OCI-LY1 (cell line): ENCODE results near the gene EPHA8.

Experiments used
- H2AFZ ChIP-seq: fragments of 200-600 bp; sonication (generic), shearing (Covaris generic); 2 replicates; pipeline ENCODE4 v1.6.0; 2014; ENCODE audit warnings: antibody characterized with exemption, mild to moderate bottlenecking, low read length
- H3F3A ChIP-seq: fragments of 200-600 bp; sonication (generic), shearing (Covaris generic); 2 replicates; pipeline ENCODE4 v1.6.0; 2014; ENCODE audit warnings: mild to moderate bottlenecking, antibody characterized with exemption, low read length, moderate library complexity; ENCODE audit not compliant: insufficient read depth
- H3K27ac ChIP-seq: fragments of 200-600 bp; sonication (generic); 2 replicates; pipeline ENCODE4 v1.5.1; 2014; ENCODE audit warnings: low read length, mixed run types, mild to moderate bottlenecking, low read depth; ENCODE audit not compliant: poor library complexity, severe bottlenecking
- H3K27me3 ChIP-seq: fragments of 200-600 bp; sonication (generic); 2 replicates; pipeline ENCODE4 v1.6.0; 2014; ENCODE audit warnings: antibody characterized with exemption, mild to moderate bottlenecking, low read length, moderate library complexity; ENCODE audit not compliant: insufficient read depth
- H3K36me3 ChIP-seq: fragments of 200-600 bp; sonication (generic); 2 replicates; pipeline ENCODE4 v1.6.1; 2014; ENCODE audit warnings: mild to moderate bottlenecking, antibody characterized with exemption, low read length, moderate library complexity, mixed read lengths; ENCODE audit not compliant: insufficient read depth
- H3K4me1 ChIP-seq: fragments of 200-600 bp; sonication (generic); 2 replicates; pipeline ENCODE4 v1.5.1; 2014; ENCODE audit warnings: mild to moderate bottlenecking, low read length, moderate library complexity; ENCODE audit not compliant: insufficient read depth, severe bottlenecking
- H3K4me2 ChIP-seq: fragments of 200-600 bp; sonication (generic), shearing (Covaris generic); 2 replicates; pipeline ENCODE4 v1.6.1; 2014; ENCODE audit warnings: low read length
- H3K4me3 ChIP-seq: fragments of 200-600 bp; sonication (generic); 2 replicates; pipeline ENCODE4 v1.5.1; 2014; ENCODE audit warnings: low read length, low read depth, mild to moderate bottlenecking, mixed read lengths; ENCODE audit not compliant: poor library complexity, severe bottlenecking
- H3K79me2 ChIP-seq: fragments of 200-600 bp; shearing (Covaris generic); 2 replicates; pipeline ENCODE4 v1.6.1; 2016; ENCODE audit warnings: mixed run types, low read length, mixed read lengths; ENCODE audit not compliant: insufficient read depth
- H3K9ac ChIP-seq: fragments of 200-600 bp; sonication (generic), shearing (Covaris generic); 2 replicates; pipeline ENCODE4 v1.6.1; 2014; ENCODE audit warnings: mild to moderate bottlenecking, low read length, mixed read lengths
- H3K9me2 ChIP-seq: fragments of 200-600 bp; sonication (generic), shearing (Covaris generic); 2 replicates; pipeline ENCODE4 v1.6.1; 2014; ENCODE audit warnings: low read depth, mild to moderate bottlenecking, low read length, mixed read lengths
- H3K9me3 ChIP-seq: fragments of 200-600 bp; shearing (Covaris generic); 2 replicates; pipeline ENCODE4 v1.6.1; 2014; ENCODE audit warnings: low read length, mixed read lengths
- H4K20me1 ChIP-seq: fragments of 200-600 bp; sonication (generic), shearing (Covaris generic); 2 replicates; pipeline ENCODE4 v1.6.0; 2016; ENCODE audit warnings: mild to moderate bottlenecking, low read length; ENCODE audit not compliant: insufficient read depth
- CTCF ChIP-seq: fragments of 200-600 bp; sonication (generic), shearing (Covaris generic); IDR thresholded peaks from 2 replicates; pipeline ENCODE4 v1.5.1; 2017; ENCODE audit warnings: mild to moderate bottlenecking, antibody characterized with exemption, low read length, moderate library complexity, mixed read lengths
- EZH2 ChIP-seq: fragments of 200-600 bp; sonication (generic), shearing (Covaris generic); IDR thresholded peaks from 2 replicates; pipeline ENCODE4 v1.8.0; 2017; ENCODE audit warnings: borderline replicate concordance, mixed run types, mild to moderate bottlenecking, antibody characterized with exemption, low read length, moderate library complexity, mixed read lengths

Gene EPHA8

DNA sequence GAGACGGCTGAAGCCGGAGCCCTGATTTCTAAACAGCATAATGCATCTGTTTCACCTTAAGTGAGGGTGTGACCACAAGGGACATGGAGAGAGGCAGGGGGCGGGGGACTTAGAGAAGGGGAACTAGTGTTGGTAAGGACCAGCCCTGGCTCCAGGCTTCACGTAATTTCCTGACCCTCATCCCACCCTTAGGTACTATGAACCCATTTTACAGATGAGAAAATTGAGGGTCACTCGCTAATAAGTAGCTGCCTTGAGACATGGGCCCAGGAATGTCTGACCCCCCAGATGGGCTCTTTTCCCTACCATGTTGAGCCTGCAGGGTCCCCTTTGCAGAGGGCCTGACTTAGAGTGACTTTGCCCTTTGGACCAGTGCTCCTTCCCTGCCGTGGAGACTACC lies 4.7 kb downstream of the EPHA8 start:
- Histone ChIP-seq H3K36me3 (no peaks in the 10 kb centered on the region), H3K4me3 (no peak overlapping the region), H3F3A (no peaks in the 10 kb centered on the region), H3K4me1 (no peaks in the 10 kb centered on the region), H3K27ac (no peak overlapping the region), H3K27me3 (no peaks in the 10 kb centered on the region), H3K9ac (no peak overlapping the region), H3K4me2 (no peak overlapping the region), H3K9me3 (no peaks in the 10 kb centered on the region), H3K9me2 (no peaks in the 10 kb centered on the region), H2AFZ (no peak overlapping the region), H3K79me2 (no peaks in the 10 kb centered on the region), H4K20me1 (no peaks in the 10 kb centered on the region)
- TF ChIP-seq CTCF (no peak), EZH2 (no peak)

DNA sequence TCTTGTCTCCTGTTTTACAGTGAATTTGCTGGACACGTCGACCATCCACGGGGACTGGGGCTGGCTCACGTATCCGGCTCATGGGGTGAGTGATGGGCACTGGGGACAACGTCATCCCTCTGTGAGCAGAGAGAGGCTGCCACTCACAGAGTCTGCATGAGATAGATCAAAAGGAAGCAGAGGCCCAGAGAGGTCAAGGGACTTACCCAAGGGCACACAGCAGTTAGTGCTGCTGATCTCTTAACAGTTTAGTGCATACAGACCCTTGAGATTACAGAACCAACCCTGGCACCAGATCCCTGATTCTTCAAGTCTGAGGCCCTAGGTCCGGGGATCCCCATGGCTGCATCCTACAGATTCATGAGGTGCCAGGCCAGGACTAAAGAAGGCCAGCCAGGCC lies 6.0 kb downstream of the EPHA8 start:
- TF ChIP-seq EZH2 (no peak), CTCF (no peak)
- no peak overlapping the region for H3K9ac ChIP-seq
- no peaks in the 10 kb centered on the region for H3K9me2 ChIP-seq
- peaks cover 5% of the 10 kb centered on the region; the same call in 1 of the 2 replicates for H3K27me3 ChIP-seq
- H3K27ac ChIP-seq: no peak overlapping the region
- H3K4me1 ChIP-seq: no peaks in the 10 kb centered on the region
- no peaks in the 10 kb centered on the region for H3F3A ChIP-seq
- no peaks in the 10 kb centered on the region for H3K36me3 ChIP-seq
- H3K9me3 ChIP-seq: no peaks in the 10 kb centered on the region
- no peaks in the 10 kb centered on the region for H3K79me2 ChIP-seq
- H4K20me1 ChIP-seq: no peaks in the 10 kb centered on the region
- H3K4me2 ChIP-seq: no peak overlapping the region
- H2AFZ ChIP-seq: no peak overlapping the region
- no peak overlapping the region for H3K4me3 ChIP-seq

DNA sequence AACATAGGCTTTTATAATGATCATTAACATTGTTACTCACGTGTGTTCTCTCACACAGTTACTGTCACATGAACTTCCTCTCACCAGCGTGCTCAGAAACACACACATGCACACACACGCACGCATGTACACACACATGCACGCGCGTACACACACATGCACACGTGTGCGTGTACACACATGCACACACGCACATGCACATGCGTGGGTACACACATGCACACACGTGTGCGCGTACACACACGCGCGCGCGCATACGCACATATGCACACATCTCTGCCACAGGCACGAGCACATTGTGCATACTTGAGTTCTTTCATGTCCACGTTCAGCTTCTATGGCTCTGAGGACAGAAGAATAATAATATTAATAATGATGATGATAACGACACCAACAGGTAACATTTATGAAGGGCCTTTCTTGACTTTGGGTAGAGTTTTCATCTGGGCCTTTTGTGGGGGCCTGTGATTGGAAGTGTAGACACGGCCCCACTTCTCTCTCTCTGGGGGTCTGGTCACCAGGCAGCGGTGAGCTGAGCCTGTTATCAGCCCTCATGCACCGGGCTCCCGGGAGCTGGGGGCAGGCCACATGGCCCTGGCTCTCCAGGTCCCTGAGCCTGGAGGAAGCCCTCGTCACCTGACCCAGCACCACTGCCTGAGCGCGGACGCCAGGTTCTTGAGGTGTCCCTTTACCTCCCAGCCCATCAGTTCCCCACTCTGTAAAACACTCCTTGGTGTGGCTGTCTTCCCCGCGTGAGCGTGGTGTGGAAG lies 7.0 kb downstream of the EPHA8 start:
- TF ChIP-seq CTCF (no peak), EZH2 (no peak)
- Histone ChIP-seq H4K20me1 (no peaks in the 10 kb centered on the region), H3K4me2 (no peak overlapping the region), H3K9ac (no peak overlapping the region), H3K9me3 (no peaks in the 10 kb centered on the region), H3K27ac (no peak overlapping the region), H2AFZ (no peak overlapping the region), H3K36me3 (no peaks in the 10 kb centered on the region), H3K9me2 (no peaks in the 10 kb centered on the region), H3K4me1 (no peaks in the 10 kb centered on the region), H3F3A (no peaks in the 10 kb centered on the region), H3K79me2 (no peaks in the 10 kb centered on the region), H3K27me3 (peaks cover 5% of the 10 kb centered on the region; the same call in 1 of the 2 replicates), H3K4me3 (no peak overlapping the region)
